SKM-1 treated with dmso at 0.1 percent for 144 hours (cell line): ENCODE data around the gene GOLGA8A.
"Not testable (repeated sequence)": the region's sequence is repeated elsewhere in the genome, so short reads cannot be mapped to it uniquely, and the experiment has no call there.

Experiments
- DNase-seq: peaks from one replicate; lab custom pipeline; 2025; ENCODE audit not compliant: unreplicated experiment; lab: John Stamatoyannopoulos, UW

The GOLGA8A gene

GRCh38 chr15:34409511-34409910, 28.1 kb downstream of the GOLGA8A start:
- not testable (repeated sequence) for DNase-seq

- not testable (repeated sequence) for DNase-seq
Observed at GRCh38 chr15:34408973-34409372, 28.6 kb downstream of the GOLGA8A start.

GRCh38 chr15:34403899-34404298, 33.7 kb downstream of the GOLGA8A start:
- DNase-seq: not testable (repeated sequence)

GRCh38 chr15:34403160-34403598, 34.4 kb downstream of the GOLGA8A start:
- not testable (repeated sequence) for DNase-seq

- DNase-seq: not testable (repeated sequence)
Observed at GRCh38 chr15:34397637-34398259, 39.9 kb downstream of the GOLGA8A start.

- DNase-seq: not testable (repeated sequence)
Observed at GRCh38 chr15:34392981-34393380, 44.6 kb downstream of the GOLGA8A start.

GRCh38 chr15:34389594-34390086, 48.0 kb downstream of the GOLGA8A start:
- DNase-seq: not testable (repeated sequence)
